ENCODE measurements around the gene NCBP2. TPM values are rescaled to one million over a fixed set of nuclear protein-coding genes. Genes with fewer than 3 reads are reported as not detected.
A peak's percentile ranks its signal among the peaks of the same experiment; 100 is the strongest.

NCBP2 gene
- total and polyA plus RNA-seq, 8 donors = 15.4 to 52.5 (median 40.6) TPM

GRCh38 chr3:196985298-196985697, 43.0 kb upstream of the NCBP2 start:
- DNase-seq = no peak
- no peaks in the 10 kb centered on the region for H3K36me3 ChIP-seq
- WGBS, 5 donors = 75 to 85% (median 76%) methylated on average over 6 of the region's 6 CpGs
- no peak overlapping the region for H3K27ac ChIP-seq
- H3K27me3 ChIP-seq = peaks cover 0 to 19% (median 0%) of the 10 kb centered on the region in 3 donors
- no peak overlapping the region for H3K4me3 ChIP-seq
- intact Hi-C loops (cut with DNase I; ENCODE audit: low total_unique reads) = no loop called here
- H3K9me3 ChIP-seq = peaks cover 3 to 10% (median 6%) of the 10 kb centered on the region in 4 donors
- no peaks in the 10 kb centered on the region for H3K4me1 ChIP-seq
- no peak for TF ChIP-seq POLR2A (IDR thresholded peaks at IDR 0.05)
- TF ChIP-seq POLR2AphosphoS5 (IDR thresholded peaks at IDR 0.05) = no peak
- TF ChIP-seq, protein P1, sequence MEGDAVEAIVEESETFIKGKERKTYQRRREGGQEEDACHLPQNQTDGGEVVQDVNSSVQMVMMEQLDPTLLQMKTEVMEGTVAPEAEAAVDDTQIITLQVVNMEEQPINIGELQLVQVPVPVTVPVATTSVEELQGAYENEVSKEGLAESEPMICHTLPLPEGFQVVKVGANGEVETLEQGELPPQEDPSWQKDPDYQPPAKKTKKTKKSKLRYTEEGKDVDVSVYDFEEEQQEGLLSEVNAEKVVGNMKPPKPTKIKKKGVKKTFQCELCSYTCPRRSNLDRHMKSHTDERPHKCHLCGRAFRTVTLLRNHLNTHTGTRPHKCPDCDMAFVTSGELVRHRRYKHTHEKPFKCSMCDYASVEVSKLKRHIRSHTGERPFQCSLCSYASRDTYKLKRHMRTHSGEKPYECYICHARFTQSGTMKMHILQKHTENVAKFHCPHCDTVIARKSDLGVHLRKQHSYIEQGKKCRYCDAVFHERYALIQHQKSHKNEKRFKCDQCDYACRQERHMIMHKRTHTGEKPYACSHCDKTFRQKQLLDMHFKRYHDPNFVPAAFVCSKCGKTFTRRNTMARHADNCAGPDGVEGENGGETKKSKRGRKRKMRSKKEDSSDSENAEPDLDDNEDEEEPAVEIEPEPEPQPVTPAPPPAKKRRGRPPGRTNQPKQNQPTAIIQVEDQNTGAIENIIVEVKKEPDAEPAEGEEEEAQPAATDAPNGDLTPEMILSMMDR (IDR thresholded peaks at IDR 0.05) = no peak
- no peak for TF ChIP-seq EP300 (IDR thresholded peaks at IDR 0.05)

DNA sequence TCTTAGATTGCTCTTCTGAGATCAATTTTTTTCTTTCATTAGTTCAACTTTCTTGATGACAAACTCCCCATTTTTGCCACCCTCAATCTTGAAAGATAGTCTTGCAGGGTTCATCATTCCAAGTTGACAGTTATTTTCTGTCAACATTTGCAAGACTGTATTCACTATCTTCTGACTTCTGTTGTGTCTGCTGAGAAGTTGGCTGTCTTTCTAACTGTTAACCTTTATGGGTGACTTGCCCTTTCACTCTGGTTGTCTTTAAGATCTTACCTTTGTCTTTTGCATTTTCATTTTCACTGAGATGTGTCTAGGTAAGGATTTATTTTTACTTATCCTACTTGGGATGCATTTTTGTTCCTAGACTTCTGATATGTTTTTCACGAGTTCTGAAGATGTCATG, 40.9 kb upstream of the NCBP2 start:
- intact Hi-C loops (cut with DNase I; ENCODE audit: low total_unique reads) = no loop called here
- Histone ChIP-seq H3K4me1 (peaks cover 0 to 7% (median 2%) of the 10 kb centered on the region in 4 donors), H3K27me3 (peaks cover 0 to 9% (median 0%) of the 10 kb centered on the region in 3 donors), H3K9me3 (peaks cover 3 to 10% (median 6%) of the 10 kb centered on the region in 4 donors), H3K36me3 (no peaks in the 10 kb centered on the region), H3K4me3 (no peak overlapping the region), H3K27ac (no peak overlapping the region)
- no peak for DNase-seq
- WGBS, 5 donors = 67 to 89% (median 79%) methylated on average over 1 of the region's 1 CpG
- TF ChIP-seq EP300 (IDR thresholded peaks at IDR 0.05) (no peak), POLR2AphosphoS5 (IDR thresholded peaks at IDR 0.05) (no peak), POLR2A (IDR thresholded peaks at IDR 0.05) (no peak)
- TF ChIP-seq, protein P1 (IDR thresholded peaks at IDR 0.05) = no peak

DNA sequence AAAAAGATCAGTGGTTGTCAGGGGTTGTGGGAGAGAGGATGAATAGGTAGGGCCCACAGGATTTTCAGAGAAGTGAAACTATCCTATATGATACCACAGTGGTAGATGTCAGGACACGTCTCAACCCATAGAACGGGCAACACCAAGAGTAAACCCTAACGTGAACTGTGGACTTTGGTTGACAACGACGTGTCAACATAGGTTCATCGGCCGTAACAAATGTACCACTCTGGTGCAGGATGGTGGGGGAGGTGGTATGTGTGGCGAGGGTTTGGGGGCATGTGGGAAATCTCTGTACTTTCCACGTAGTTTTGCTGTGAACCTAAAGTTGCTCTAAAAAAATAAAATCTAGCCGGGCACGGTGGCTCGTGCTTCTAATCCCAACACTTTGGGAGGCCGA, 39.3 kb upstream of the NCBP2 start:
- WGBS, 5 donors = 87 to 95% (median 91%) methylated on average over 13 of the region's 13 CpGs
- no peak overlapping the region for H3K4me3 ChIP-seq
- no peak for DNase-seq
- no peak overlapping the region for H3K27ac ChIP-seq
- no peaks in the 10 kb centered on the region for H3K36me3 ChIP-seq
- peaks cover 3 to 10% (median 6%) of the 10 kb centered on the region in 4 donors for H3K9me3 ChIP-seq
- intact Hi-C loops (cut with DNase I; ENCODE audit: low total_unique reads) = no loop called here
- peaks cover 0 to 1% (median 0%) of the 10 kb centered on the region in 3 donors for H3K27me3 ChIP-seq
- TF ChIP-seq, protein P1 (IDR thresholded peaks at IDR 0.05) = no peak
- TF ChIP-seq POLR2A (IDR thresholded peaks at IDR 0.05) (no peak), POLR2AphosphoS5 (IDR thresholded peaks at IDR 0.05) (no peak), EP300 (IDR thresholded peaks at IDR 0.05) (no peak)
- H3K4me1 ChIP-seq = peaks cover 0 to 7% (median 2%) of the 10 kb centered on the region in 4 donors

DNA sequence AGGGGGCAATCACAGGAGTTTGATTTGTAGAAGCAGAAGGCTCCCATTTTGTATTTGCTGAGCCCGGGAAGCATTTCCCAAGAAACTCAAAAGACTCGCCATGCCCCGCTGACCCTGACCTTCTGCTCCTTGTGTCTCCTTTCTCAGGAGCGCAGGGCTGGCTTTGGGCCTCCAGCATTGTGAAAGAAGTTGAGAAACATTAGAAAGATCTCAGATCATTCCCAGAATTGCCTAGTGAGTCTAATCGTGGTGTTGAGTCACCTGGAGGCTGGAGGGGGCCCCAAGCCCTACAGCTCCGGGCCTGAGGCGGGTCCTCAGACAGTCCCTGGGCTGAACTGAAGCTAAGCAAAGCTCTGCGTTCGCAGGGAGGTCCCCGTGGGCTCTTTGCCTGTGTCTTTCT, 37.2 kb upstream of the NCBP2 start:
- no peak overlapping the region for H3K4me3 ChIP-seq
- no peak for TF ChIP-seq EP300 (IDR thresholded peaks at IDR 0.05)
- intact Hi-C loops (cut with DNase I; ENCODE audit: low total_unique reads) = no loop called here

GRCh38 chr3:196976941-196977340, 34.6 kb upstream of the NCBP2 start:
- no peaks in the 10 kb centered on the region for H3K36me3 ChIP-seq
- no peak overlapping the region for H3K4me3 ChIP-seq
- peak in 1 of 2 donors; percentile 24 for DNase-seq
- H3K27ac ChIP-seq = no peak overlapping the region
- intact Hi-C loops (cut with DNase I; ENCODE audit: low total_unique reads) = no loop called here
- WGBS, 5 donors = 80 to 88% (median 82%) methylated on average over 9 to 11 of the region's 11 CpGs
- H3K27me3 ChIP-seq = no peaks in the 10 kb centered on the region
- no peaks in the 10 kb centered on the region for H3K9me3 ChIP-seq
- peaks cover 0 to 7% (median 2%) of the 10 kb centered on the region in 4 donors for H3K4me1 ChIP-seq
- TF ChIP-seq, protein P1 (IDR thresholded peaks at IDR 0.05) = no peak
- no peak for TF ChIP-seq POLR2AphosphoS5 (IDR thresholded peaks at IDR 0.05)
- no peak for TF ChIP-seq POLR2A (IDR thresholded peaks at IDR 0.05)
- no peak for TF ChIP-seq EP300 (IDR thresholded peaks at IDR 0.05)

More for the DNA sequence above, 37.2 kb upstream of the NCBP2 start:
- H3K27me3 ChIP-seq = no peaks in the 10 kb centered on the region
- DNase-seq = peak in 1 of 2 donors; percentile 18
- no peaks in the 10 kb centered on the region for H3K36me3 ChIP-seq
- peaks cover 0 to 7% (median 2%) of the 10 kb centered on the region in 4 donors for H3K4me1 ChIP-seq
- peaks cover 3 to 10% (median 6%) of the 10 kb centered on the region in 4 donors for H3K9me3 ChIP-seq
- WGBS, 5 donors = 75 to 81% (median 76%) methylated on average over 10 of the region's 10 CpGs
- no peak overlapping the region for H3K27ac ChIP-seq
